Femur (tissue), 1 donor: Measurements from ENCODE around the gene AGAP1.

ENCODE experiments used
- DNase-seq: peaks from one replicate; pipeline ENCODE4 v3.0.0-alpha.2; 2017

The AGAP1 gene

GRCh38 chr2:235489897-235490296 is 3.9 kb upstream of the AGAP1 start:
- no peak for DNase-seq

- peak; percentile 34 for DNase-seq
Measured at GRCh38 chr2:235492850-235493344, 946 bp upstream of the AGAP1 start.

DNA sequence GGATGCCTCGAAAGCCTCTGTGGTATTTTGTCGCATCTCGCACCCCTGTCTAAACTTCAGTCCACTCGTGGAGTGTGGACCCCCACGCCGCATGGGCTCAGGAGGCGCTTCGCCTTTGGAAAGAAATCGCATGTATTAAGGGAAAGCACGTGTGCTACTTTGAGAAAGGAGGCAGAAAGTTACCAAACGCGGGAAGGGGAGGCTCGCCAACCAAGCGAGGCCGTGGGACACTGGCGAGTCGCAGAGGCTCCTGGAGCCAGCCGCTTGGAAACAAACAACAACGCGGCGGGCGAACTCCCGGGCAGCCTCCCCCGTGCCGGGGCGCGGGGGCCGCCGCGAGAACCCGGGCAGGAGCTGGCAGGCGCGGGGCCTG is 455 bp upstream of the AGAP1 start:
- no peak for DNase-seq

GRCh38 chr2:235494716-235495372 is 1.0 kb downstream of the AGAP1 start:
- peak; percentile 60 for DNase-seq

- peak; percentile 36 for DNase-seq
Measured at GRCh38 chr2:235495373-235496238, 1.8 kb downstream of the AGAP1 start.

DNA sequence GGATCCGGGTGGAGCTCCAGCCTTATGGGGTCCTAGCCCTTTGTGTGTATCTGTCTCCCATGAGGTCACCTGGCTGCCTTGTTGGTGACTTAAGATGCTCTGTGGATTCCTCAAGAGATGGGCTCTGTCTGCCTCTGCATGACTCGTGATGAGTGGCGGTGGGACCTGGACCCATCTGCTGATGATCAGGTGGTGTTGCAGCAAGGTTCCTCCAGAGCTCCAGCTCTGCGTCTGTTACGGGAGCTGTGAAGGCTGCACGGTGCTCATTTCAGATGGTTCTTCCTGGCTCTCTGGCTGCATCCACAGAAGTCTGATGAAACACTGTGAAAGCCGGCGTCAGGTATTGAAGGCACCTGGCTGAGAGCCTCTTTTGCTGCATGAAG is 2.4 kb downstream of the AGAP1 start:
- no peak for DNase-seq

GRCh38 chr2:235497096-235497495 is 3.3 kb downstream of the AGAP1 start:
- no peak for DNase-seq

DNA sequence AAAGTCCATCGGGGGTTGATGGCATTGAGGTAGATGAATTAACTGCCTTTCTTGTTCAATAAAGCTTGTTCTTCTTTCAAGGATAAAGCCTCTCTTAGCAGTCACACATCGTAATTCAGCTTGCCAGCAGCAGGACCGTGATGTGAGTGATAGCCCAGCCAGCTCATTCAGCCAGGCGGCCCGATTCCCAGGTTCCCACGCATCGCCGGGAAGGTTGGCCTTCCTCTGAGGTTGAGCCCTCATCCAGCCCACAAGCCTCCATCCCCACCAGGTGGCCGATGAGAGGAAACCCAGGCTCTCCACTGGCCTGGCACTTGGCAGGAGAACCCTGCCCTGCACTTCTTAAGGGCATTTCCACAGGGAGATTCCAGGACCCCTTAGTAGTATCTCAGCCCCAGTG is 4.7 kb downstream of the AGAP1 start:
- DNase-seq, result no peak

DNA sequence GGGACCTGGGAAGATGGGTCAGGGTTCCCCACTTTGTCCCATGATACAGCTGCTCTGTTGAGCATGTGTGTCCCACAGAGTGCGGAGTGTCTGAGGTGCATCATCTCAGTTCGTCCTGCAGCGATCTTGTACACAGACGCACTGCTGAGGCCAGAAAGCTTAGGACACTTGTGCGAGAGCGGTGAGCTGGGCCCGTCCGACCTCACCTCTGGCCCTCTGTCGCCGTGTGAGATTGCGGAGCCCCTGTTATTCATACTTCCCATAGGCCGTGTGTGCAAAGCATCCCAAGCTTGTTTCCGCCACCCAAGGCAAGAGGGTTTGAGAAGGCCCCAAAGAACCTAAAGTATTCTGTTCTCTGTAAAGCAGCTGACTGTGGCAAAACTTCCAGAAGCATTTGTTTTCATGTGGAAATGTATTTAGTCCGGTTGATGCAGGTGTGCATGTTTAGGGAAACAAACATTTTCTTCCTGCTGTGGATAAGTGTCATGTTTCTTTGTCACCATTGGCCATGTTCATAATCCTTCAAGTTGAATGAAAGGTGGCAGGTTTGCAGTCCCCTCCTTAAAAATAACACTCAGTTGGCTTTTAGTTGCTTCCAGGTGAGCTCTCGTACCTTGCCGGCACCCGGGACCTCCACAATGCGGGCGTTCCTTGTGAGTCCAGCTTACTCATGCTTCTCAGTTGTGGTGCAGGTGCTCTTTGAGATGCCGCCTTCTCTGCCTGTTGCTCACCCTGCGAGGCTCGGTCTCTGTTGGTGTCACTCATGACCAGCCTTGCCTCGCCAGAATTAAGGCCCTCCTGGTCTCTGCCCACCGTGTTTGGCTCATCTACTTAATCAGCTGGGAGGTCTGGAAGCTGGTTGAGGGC is 5.3 kb downstream of the AGAP1 start:
- no peak for DNase-seq

GRCh38 chr2:235500110-235500760 is 6.4 kb downstream of the AGAP1 start:
- DNase-seq, result no peak

GRCh38 chr2:235500761-235501672 is 7.2 kb downstream of the AGAP1 start:
- no peak for DNase-seq

- DNase-seq, result no peak
Measured at GRCh38 chr2:235501673-235502031, 7.8 kb downstream of the AGAP1 start.

GRCh38 chr2:235502336-235502735 is 8.5 kb downstream of the AGAP1 start:
- DNase-seq, result no peak

DNA sequence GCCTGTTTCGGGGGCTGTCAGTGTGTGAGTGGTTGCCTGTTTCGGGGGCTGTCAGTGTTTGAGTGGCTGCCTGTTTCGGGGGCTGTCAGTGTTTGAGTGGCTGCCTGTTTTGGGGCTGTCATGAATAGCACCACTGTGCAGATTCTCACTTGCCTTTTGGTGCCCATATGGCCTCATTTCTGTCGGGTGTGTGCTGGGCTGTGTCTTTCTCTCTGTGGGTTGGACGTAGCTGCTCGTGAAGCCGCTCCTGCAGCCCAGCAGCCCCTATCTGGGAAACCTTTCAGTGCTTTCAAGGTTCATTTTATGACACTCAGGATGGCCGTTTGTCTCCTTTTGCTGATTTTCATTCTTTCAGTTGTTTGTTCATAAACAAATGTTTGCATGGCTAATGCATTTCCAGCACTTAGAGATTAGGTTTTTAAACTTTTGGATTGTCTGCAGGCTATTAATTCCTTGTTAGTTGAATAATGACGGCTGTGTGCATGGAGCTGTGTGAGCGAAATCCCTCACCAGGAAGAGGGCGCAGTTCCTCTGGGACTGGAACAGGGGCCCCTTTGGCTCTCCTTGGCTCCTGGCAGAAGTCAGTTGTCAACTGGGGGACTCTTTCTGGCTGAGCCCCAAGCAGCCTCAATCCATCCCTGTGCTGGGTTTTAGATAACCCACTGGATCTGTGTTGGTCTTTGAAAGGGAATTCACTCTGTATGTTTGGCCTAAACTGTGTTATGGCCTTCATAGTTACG is 10.8 kb downstream of the AGAP1 start:
- DNase-seq, result no peak

GRCh38 chr2:235505181-235505741 is 11.4 kb downstream of the AGAP1 start:
- no peak for DNase-seq

GRCh38 chr2:235506291-235506996 is 12.6 kb downstream of the AGAP1 start:
- DNase-seq, result no peak

DNA sequence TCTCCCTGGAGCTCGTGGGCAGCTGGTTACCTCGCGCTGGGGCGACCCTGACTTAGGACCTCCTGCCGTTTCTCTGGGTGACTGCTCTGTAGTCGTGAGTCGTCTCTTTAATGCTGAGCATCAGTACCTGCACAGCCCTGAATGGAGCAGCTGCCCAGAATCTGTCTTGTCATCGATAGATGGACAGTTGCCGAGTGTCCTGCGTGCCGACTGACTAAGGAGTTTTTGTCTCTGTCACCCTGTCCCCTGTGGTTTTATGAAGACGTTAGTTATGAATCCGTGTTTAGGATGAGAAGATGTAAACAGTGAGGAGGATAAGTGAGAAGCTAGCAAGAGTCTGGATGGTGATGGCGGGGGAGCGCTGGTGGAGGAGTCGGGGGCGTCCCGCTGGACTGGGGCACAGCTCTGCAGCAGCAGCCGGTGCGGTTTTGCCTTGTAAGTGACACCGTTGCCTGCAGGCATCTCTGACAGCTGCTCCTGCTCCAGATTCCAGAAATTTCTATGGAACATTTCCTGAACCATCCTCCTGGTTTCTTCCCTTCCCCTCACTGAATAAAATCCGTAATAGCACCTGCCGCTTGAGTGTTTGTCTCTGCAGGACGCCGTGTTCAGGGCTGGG is 13.3 kb downstream of the AGAP1 start:
- DNase-seq, result peak; percentile 29

DNA sequence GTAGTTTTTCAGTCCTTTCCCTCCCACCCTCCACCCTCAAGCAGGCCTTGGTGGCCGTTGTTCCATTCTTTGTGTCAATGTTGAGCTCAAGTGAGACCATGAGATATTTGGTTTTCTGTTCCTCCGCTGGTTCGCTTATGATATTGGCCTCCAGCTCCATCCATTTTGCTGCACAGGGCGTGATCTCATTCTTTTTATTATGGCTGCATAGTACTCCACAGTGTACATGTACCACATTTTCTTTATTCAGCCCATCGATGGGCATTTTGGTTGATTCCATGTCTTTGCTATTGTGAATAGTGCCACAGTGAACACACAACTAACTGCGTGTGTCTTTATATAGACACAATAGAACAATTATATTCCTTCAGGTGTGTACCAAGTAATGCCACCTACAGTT is 14.1 kb downstream of the AGAP1 start:
- no peak for DNase-seq

DNA sequence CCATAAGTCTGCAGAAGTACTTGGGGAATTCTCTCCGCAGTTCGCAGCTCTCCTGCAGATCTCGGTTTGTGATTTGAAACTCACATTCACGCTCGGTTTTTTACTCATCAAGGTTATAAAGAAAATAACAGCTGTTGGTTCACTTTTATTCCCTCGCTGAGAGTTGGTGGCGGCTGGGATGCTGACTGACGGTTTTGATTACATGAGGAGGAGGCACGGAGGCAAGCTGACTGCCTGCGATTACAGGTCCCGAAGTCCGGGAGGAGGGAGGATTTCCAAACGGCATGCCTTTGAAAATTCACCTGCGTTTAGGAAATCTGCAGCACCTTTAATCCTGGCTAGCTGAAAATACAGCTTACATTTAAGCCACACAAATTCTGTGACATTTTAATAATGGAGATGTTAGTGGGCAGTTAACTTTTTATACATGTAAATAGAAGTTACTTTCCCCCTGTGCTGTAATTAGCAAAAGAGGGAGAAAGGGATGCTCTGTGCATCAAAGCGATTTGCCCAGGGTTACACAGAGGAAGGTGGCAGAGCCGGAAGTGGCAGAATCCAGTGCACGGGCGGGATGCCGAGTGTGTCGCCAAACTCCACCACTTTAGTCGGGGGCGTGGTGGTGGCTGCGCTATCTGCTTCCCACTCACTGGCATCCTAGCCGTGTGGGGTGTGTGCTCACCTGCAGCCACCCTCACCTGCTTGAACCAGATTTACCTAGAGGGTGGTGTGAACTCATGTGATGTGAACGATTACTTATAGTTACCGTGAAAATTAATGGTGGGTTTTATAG is 14.7 kb downstream of the AGAP1 start:
- DNase-seq, result no peak
